LNCAP (cell line): ENCODE measurements around the gene LCLAT1.

Experiments used
- TF ChIP-seq, protein P1 (sequence below): fragments of 450-650 bp; IDR thresholded peaks from 2 replicates; pipeline ENCODE4 v1.5.1; 2017; ENCODE audit warnings: mild to moderate bottlenecking

LCLAT1 gene

DNA sequence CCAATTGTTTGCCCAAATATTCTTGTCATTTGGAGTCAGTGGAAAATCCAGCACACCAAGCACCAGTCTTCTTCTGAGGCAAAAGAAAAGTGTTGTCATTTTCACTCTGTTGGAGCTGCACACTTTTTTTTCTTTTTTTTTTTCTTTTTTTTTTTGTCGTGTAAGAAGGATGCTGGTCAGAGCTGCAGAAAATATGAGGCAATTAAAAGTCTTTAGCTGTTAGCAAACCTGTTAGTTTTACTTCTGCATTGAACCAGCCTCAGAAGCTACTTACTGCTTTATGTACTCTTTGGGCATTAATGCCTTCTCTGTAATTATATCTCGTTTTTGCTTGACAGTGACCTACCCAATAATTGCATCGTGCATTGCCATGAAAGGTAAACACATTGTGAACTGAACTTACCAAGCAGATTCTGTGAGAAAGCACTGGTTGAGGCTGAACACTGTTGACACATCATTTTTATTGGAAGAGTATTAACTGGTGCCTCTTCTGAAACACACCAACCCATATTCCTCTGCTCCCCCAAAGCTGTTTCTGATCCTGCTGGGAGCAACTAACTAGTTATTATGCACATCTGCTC, 194.8 kb downstream of the LCLAT1 start:
- TF ChIP-seq, protein P1, sequence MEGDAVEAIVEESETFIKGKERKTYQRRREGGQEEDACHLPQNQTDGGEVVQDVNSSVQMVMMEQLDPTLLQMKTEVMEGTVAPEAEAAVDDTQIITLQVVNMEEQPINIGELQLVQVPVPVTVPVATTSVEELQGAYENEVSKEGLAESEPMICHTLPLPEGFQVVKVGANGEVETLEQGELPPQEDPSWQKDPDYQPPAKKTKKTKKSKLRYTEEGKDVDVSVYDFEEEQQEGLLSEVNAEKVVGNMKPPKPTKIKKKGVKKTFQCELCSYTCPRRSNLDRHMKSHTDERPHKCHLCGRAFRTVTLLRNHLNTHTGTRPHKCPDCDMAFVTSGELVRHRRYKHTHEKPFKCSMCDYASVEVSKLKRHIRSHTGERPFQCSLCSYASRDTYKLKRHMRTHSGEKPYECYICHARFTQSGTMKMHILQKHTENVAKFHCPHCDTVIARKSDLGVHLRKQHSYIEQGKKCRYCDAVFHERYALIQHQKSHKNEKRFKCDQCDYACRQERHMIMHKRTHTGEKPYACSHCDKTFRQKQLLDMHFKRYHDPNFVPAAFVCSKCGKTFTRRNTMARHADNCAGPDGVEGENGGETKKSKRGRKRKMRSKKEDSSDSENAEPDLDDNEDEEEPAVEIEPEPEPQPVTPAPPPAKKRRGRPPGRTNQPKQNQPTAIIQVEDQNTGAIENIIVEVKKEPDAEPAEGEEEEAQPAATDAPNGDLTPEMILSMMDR: no peak

GRCh38 chr2:30643674-30644073, 196.6 kb downstream of the LCLAT1 start:
- TF ChIP-seq, protein P1: no peak

DNA sequence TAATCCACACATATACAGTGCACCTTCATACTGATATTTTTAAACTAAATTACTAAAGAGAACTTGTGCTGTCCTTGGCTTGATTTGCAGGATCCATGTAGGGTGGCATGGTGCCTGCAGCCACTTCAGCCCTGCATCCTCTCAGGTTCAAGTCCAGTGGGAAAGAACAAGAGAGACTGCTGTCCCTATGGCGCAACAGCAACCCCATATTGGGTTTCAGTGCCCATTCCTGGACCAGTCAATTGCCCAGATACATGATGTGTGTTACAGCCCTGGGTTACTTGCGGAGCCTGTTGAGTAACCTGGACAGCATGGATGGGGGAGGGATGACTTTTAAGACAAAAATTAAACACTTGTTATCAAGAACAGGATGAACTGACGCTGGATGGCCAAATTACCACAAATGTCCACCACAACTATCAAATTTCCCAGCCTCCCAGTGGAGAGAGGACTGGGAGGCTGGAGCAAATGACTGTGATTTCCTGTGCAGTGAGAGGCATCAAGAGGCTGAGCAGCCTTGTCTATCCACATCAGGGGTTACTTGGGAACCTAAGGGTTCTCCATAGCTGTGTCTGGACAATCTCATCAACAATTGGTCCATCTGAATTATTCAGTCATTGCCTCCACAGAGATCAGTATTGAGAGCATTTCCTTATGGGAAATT, 198.2 kb downstream of the LCLAT1 start:
- TF ChIP-seq, protein P1: no peak

- TF ChIP-seq, protein P1: no peak
These were observed 198.7 kb downstream of the LCLAT1 start for GRCh38 chr2:30645745-30646119.

DNA sequence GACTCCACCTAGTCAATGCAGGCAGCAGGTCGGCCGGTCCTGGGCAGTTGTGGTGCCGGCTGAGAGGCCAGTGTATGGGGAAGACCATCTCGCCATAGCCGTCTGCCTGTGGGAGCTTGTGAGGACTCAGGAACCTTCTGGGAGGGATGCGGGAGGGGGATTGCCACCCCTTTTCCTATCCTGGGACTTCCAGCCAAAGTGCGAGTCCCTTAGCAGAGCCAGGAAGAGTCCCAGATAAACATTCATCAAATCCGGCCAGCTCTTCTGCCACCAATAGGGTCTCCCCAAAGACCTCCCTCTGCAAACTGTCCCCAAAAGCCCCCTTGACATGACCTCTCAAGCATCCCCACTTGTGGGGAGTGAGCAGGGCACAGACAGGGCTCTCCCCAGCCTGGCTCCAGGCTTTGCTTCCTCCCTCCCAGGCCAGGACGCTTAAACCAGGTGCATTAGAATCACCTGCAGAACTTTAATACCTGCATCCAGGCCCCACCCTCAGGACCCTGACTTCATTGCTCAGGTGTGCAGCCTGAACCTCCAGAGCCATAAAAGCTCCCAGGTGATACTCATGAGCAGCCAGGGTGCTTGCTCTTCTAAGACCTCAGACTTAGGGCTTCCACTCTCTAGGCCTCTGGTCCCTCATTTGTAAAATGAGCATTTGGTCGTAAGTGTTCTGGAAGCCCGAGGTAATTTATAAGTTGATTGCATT, 200.9 kb downstream of the LCLAT1 start:
- TF ChIP-seq, protein P1: no peak

- TF ChIP-seq, protein P1: no peak
These were observed 202.2 kb downstream of the LCLAT1 start for GRCh38 chr2:30649278-30649677.

DNA sequence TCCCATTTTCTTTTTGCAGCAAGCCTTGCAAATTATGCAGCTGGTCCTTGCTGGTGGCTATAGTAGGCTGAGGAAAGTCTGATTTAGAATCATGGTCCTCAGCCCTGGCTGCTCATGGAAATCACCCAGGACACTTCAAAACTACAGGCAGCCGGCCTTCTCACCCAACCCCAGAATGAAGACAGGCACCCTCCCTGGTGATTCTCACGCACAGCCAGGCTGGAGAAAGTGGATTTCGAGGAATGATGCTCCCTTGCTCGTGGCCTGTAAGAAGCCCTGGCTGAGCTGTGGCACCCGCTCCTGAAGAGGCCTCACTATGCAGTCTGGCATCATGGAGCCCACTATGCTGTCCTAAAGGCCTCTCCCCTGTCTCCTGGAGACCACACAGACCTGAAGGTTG, 202.8 kb downstream of the LCLAT1 start:
- TF ChIP-seq, protein P1: no peak
